Tibial artery (tissue), 4 donors: ENCODE measurements around the gene FREM1.

ENCODE experiments used
- DNase-seq, 2 donors: peaks; one replicate each; pipeline ENCODE4 v3.0.0-alpha.2; 2019
- H3K27ac ChIP-seq, 2 donors: fragments of 200-600 bp; sonication (generic) in 1 of 2; 1 replicate in 1 of 2; 2 replicates in 1 of 2; pipeline ENCODE4 v1.5.1; 2018 to 2019; ENCODE audit warnings: mild to moderate bottlenecking in 1 of 2
- H3K27me3 ChIP-seq, 2 donors: fragments of 200-600 bp; sonication (generic) in 1 of 2; one replicate each; pipeline versions ENCODE4 v1.5.1 to v1.6.0; 2016 to 2019
- H3K36me3 ChIP-seq, 3 donors: fragments of 200-600 bp; sonication (generic) in 2 of 3; one replicate each; pipeline ENCODE4 v1.5.1; 2016 to 2019; ENCODE audit warnings: mild to moderate bottlenecking in 2 of 3
- H3K4me1 ChIP-seq, 4 donors: fragments of 200-600 bp; sonication (generic) in 2 of 4; 1 replicate in 3 of 4; 2 replicates in 1 of 4; pipeline ENCODE4 v1.5.1; 2016 to 2019
- H3K4me3 ChIP-seq, 2 donors: fragments of 200-600 bp; sonication (generic) in 1 of 2; 1 replicate in 1 of 2; 2 replicates in 1 of 2; pipeline ENCODE4 v1.5.1; 2018 to 2019; ENCODE audit warnings: mild to moderate bottlenecking in 2 of 2
- H3K9me3 ChIP-seq, 3 donors: fragments of 200-600 bp; sonication (generic) in 1 of 3; one replicate each; pipeline ENCODE4 v1.5.1; 2016 to 2019
- intact Hi-C: fragments of 100-400 bp; cut with DNase I; formaldehyde crosslinking; loops from one replicate; pipeline ENCODE4 v1.15.0; 2023; ENCODE audit warnings: low total_unique reads
- TF ChIP-seq, protein P1 (sequence below), 2 experiments: fragments of 200-600 bp in 1 of 2; fragments of 450-650 bp in 1 of 2; IDR thresholded peaks; one replicate each; pipeline ENCODE4 v1.5.1; 2017 to 2019; ENCODE audit warnings: antibody characterized with exemption in 2 of 2, mild to moderate bottlenecking in 1 of 2, moderate library complexity in 1 of 2

Gene FREM1

DNA sequence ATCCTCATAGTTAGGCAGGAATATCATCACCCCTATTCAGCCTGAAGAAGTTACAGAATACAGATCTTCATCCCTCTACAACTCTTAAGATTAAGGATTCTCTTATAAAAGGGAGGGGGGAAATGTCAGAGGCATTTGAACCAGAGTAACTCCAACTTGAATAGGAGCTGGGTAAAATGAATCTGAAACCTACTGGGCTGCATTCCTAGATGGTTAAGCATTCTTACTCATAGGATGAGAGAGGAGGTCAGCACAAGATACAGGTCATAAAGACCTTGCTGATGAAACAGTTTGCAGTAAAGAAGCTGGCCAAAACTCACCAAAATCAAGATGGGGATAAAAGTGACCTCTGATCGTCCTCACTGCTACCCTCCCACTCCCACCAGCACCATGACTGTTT is 14.4 kb downstream of the FREM1 start:
- no peak for DNase-seq
- H3K27ac ChIP-seq: no peak overlapping the region
- TF ChIP-seq, protein P1, sequence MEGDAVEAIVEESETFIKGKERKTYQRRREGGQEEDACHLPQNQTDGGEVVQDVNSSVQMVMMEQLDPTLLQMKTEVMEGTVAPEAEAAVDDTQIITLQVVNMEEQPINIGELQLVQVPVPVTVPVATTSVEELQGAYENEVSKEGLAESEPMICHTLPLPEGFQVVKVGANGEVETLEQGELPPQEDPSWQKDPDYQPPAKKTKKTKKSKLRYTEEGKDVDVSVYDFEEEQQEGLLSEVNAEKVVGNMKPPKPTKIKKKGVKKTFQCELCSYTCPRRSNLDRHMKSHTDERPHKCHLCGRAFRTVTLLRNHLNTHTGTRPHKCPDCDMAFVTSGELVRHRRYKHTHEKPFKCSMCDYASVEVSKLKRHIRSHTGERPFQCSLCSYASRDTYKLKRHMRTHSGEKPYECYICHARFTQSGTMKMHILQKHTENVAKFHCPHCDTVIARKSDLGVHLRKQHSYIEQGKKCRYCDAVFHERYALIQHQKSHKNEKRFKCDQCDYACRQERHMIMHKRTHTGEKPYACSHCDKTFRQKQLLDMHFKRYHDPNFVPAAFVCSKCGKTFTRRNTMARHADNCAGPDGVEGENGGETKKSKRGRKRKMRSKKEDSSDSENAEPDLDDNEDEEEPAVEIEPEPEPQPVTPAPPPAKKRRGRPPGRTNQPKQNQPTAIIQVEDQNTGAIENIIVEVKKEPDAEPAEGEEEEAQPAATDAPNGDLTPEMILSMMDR (IDR thresholded peaks at IDR 0.05): no peak
- peaks cover 0 to 49% (median 3%) of the 10 kb centered on the region in 4 donors for H3K4me1 ChIP-seq
- intact Hi-C loops: no loop called here
- no peaks in the 10 kb centered on the region for H3K27me3 ChIP-seq
- no peaks in the 10 kb centered on the region for H3K36me3 ChIP-seq
- H3K4me3 ChIP-seq: no peak overlapping the region
- H3K9me3 ChIP-seq: no peaks in the 10 kb centered on the region

GRCh38 chr9:14893280-14893679 is 16.9 kb downstream of the FREM1 start:
- no peaks in the 10 kb centered on the region for H3K27me3 ChIP-seq
- peaks cover 0 to 42% (median 0%) of the 10 kb centered on the region in 4 donors for H3K4me1 ChIP-seq
- intact Hi-C loops: no loop called here
- DNase-seq: no peak
- TF ChIP-seq, protein P1 (IDR thresholded peaks at IDR 0.05): no peak
- H3K36me3 ChIP-seq: no peaks in the 10 kb centered on the region
- no peak overlapping the region for H3K4me3 ChIP-seq
- H3K27ac ChIP-seq: no peak overlapping the region
- no peaks in the 10 kb centered on the region for H3K9me3 ChIP-seq

- H3K9me3 ChIP-seq: no peaks in the 10 kb centered on the region
- H3K36me3 ChIP-seq: no peaks in the 10 kb centered on the region
- no peaks in the 10 kb centered on the region for H3K27me3 ChIP-seq
- no peak for DNase-seq
- intact Hi-C loops: no loop called here
- TF ChIP-seq, protein P1 (IDR thresholded peaks at IDR 0.05): no peak
- no peak overlapping the region for H3K27ac ChIP-seq
- H3K4me1 ChIP-seq: peaks cover 0 to 49% (median 2%) of the 10 kb centered on the region in 4 donors
- H3K4me3 ChIP-seq: no peak overlapping the region
Measured at GRCh38 chr9:14891332-14891731, 18.9 kb downstream of the FREM1 start.

- TF ChIP-seq, protein P1 (IDR thresholded peaks at IDR 0.05): no peak
- peaks cover 0 to 42% (median 2%) of the 10 kb centered on the region in 4 donors for H3K4me1 ChIP-seq
- H3K9me3 ChIP-seq: no peaks in the 10 kb centered on the region
- no peak overlapping the region for H3K4me3 ChIP-seq
- DNase-seq: no peak
- no peaks in the 10 kb centered on the region for H3K36me3 ChIP-seq
- no peaks in the 10 kb centered on the region for H3K27me3 ChIP-seq
- no peak overlapping the region for H3K27ac ChIP-seq
- intact Hi-C loops: no loop called here
Measured at GRCh38 chr9:14889451-14889850, 20.8 kb downstream of the FREM1 start.

GRCh38 chr9:14888875-14889274 is 21.4 kb downstream of the FREM1 start:
- Histone ChIP-seq H3K4me1 (peaks cover 0 to 45% (median 3%) of the 10 kb centered on the region in 4 donors), H3K36me3 (no peaks in the 10 kb centered on the region), H3K9me3 (no peaks in the 10 kb centered on the region), H3K4me3 (no peak overlapping the region), H3K27ac (no peak overlapping the region), H3K27me3 (no peaks in the 10 kb centered on the region)
- intact Hi-C loops: no loop called here
- DNase-seq: no peak
- TF ChIP-seq, protein P1 (IDR thresholded peaks at IDR 0.05): no peak

DNA sequence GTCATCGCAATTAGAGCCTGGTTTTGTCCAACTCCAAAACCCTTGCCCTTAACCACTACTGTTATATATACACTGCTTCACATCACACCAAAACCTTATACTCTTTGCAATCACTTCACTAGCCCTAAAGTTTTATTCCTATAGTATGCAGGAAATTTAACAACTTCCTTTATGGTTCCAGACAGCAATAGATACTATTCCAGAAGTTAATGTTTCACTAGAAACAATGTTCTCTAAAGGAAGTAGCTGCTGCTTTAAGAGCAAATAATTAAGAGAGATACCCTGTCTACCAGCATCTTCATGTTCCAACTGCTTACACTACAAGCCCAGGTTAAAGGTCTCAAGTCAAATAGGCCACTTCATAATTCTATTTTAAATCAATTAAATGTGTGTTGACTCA is 22.0 kb downstream of the FREM1 start:
- Histone ChIP-seq H3K36me3 (no peaks in the 10 kb centered on the region), H3K27me3 (no peaks in the 10 kb centered on the region), H3K4me1 (peaks cover 0 to 51% (median 8%) of the 10 kb centered on the region in 4 donors), H3K27ac (no peak overlapping the region), H3K9me3 (no peaks in the 10 kb centered on the region), H3K4me3 (no peak overlapping the region)
- no peak for DNase-seq
- TF ChIP-seq, protein P1 (IDR thresholded peaks at IDR 0.05): no peak
- intact Hi-C loops: no loop called here
